Measurements from ENCODE around the gene TMX1.

GRCh38 chr14:51305751-51306150 lies 65.7 kb downstream of the TMX1 start:
- TF ChIP-seq CTCF (conservative IDR thresholded peaks at IDR 0.05; ENCODE audit: low read depth in 2 of 2), result no peak
- no peak for TF ChIP-seq EZH2 (IDR thresholded peaks at IDR 0.05; ENCODE audit: low read depth, unreplicated experiment)
- no peak for TF ChIP-seq REST (IDR thresholded peaks at IDR 0.05; ENCODE audit: unreplicated experiment)
- no peak for TF ChIP-seq POLR2AphosphoS5 (IDR thresholded peaks at IDR 0.05; ENCODE audit: low read depth)
- TF ChIP-seq JUNB (IDR thresholded peaks at IDR 0.05; ENCODE audit: unreplicated experiment), result no peak
- TF ChIP-seq ZNF114 (CRISPR knock-in tag; IDR thresholded peaks at IDR 0.05), result no peak
- TF ChIP-seq CREB1 (CRISPR knock-in tag; IDR thresholded peaks at IDR 0.05; ENCODE audit: low read depth), result no peak

Measured in GM23338 (cell line).